ENCODE measurements around the gene EXOC7.
"Not testable (repeated sequence)": the region's sequence is repeated elsewhere in the genome, so short reads cannot be mapped to it uniquely, and the experiment has no call there.

EXOC7 gene

DNA sequence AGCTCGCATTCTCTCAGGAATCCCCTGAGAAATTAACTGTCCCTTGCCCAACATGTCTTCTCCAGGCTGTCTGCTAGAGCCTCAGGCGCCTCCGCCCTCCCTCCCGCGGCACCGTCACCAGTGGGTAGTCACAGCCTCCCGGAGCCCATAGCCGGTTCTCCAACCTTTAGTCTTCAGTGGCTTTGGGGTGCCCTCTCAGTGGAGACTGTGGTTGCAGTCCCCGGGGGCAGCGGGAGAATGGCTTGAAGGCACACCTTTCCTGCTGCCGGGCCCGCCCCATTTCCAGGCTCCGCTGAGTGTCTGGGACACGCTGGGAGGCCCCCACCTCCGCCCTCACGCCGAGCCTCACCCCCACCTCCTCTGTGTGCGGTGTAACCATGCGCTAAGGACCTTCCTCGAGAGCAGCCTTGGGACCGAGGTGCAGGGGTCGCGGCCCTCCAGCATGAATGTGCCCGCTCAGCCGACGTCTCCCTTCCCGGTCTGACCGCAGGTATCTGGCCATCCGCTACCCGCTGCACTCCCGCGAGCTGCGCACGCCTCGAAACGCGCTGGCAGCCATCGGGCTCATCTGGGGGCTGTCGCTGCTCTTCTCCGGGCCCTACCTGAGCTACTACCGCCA, 27.3 kb downstream of the EXOC7 start:
- no peak for DNase-seq (ENCODE audit: low read depth in 2 of 2)

DNA sequence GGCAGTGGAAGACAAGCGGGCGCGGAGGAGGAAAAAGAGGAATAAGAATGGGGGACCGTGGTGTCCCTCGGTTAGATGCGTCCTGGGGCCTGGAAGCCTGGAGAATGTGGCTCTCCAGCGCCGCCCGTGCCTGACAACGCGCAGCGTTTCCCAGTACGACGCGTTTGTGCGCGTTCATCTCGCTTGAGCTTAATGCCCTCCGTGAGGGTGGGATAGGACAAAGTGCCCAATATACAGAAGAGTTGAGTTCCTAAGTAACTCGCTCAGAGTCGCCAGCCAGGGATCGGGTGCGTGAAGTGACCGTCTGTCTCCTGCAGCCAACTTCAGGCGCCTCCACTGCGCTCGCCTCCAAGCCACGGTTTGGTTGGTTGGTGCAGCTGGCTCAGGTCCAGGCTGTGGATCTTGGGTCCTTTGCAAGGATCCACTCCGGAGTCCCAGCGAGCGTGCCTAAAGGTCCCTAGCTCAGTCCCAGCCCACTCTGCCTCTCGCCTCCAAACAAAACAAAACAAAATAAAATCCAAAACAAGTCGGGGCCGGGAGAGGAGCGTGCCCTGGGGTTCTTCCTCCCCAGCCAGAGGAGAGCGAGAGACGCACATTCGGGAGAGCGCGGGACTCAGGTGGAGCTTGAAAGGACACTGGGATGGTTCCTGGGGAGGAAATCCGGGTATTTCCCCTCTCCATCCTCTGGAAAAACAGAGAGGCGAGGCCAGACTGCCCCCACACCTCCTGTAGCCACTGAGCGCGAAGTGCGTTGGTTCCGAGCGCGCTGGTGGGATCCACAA, 28.0 kb downstream of the EXOC7 start:
- DNase-seq (ENCODE audit: low read depth in 2 of 2), result no peak

DNA sequence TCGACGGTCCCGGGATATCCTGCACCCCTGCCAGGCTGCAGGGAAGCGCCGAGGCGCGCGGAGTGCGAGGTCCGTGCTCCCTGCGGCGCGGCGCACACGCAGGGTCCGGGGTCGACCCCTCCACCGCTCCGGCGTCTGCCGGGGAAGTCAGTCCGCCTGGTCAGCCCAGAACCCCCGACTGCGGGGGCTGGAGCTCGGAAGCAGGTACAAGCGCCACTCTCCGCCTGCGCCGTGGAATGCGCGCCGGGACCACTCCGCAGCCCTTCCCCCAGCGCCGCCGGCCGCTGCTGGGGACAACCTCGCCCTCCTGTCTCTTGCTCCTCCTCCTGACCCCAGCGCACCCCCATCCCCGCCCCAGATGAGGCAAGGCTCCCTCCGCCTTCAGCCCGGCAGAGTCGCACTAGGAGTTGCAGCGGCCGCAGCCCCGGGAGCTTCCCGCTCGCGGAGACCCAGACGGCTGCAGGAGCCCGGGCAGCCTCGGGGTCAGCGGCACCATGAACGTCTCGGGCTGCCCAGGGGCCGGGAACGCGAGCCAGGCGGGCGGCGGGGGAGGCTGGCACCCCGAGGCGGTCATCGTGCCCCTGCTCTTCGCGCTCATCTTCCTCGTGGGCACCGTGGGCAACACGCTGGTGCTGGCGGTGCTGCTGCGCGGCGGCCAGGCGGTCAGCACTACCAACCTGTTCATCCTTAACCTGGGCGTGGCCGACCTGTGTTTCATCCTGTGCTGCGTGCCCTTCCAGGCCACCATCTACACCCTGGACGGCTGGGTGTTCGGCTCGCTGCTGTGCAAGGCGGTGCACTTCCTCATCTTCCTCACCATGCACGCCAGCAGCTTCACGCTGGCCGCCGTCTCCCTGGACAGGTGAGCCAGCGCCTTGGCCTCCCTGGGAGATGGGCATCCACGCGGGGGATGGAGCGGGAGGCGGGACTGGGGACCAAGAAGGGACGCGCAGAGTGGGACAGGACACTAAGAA, 28.9 kb downstream of the EXOC7 start, which contains the start of gene GALR2:
Gene GALR2, plus strand, starts transcription at position 392 of the 974 bp plus-strand sequence. Its CDS starts 103 bp downstream, at position 495.
- no peak for DNase-seq (ENCODE audit: low read depth in 2 of 2)

DNA sequence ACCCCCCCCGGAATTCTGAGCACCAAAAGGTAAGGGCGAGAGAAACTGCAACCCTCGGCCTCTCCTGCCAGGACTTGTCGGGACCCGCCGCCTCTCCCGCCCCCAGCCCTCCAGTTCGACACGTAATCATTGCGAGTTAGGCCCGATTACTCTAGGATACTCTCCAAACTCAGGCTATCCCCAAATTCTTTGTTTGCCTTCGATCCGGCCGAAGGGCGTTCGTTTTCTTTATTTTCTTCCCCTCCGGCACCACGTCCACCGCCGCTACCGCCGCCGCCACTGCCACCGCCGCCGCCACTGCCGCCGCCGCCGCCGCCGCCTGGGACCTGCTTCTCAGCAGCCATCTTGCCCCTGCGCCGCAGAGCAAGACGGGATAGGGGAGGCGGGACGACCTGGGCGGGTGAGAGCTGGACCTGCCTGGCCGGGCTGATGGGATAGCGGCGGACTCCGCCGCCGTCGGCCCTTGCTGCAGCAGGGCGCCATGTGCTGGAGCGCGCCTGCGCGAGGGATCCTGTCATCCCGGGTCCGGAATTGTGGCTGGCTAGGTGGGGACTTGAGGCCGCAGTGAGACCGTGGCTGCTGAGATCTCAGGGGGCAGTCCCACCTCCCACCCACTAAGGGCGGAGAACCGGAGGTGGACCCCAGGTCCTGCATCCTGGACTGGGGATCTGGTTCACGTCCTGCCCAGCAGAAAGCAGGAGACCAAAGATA, 31.3 kb downstream of the EXOC7 start, which contains the start of gene SRP68:
Gene SRP68, minus strand, starts transcription at position 370 of the 711 bp plus-strand sequence. Its CDS starts 26 bp downstream, at position 344.
- DNase-seq (ENCODE audit: low read depth in 2 of 2), result peak; percentile 71 to 75

DNA sequence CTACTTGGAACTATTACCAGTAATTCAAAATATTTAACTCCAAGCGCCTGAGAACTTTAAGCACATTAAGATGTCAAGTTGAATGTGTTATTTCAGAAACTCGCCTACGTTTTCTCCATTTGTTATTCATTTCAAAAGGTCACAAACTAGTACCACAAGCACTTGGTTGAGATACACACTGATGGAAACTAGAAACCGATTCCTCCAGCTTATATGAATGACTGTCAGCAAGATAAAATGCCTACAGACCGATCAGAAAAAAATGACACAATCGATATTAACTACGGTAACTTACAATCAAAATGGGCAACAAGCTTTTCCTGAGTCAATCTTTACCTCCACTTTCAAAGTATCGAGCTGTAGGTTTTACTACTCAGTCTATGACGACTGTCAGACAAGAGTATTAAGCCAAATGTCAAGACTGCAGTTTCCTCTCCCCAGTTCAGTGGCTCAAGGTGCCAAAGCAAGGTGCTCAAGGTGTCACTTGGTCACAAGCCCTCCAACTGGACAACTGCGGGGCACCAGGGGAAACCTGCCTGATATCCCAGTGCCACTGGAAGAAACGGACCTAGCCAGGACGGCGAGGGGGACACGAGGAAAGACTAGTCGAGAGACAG, 31.9 kb downstream of the EXOC7 start:
- no peak for DNase-seq (ENCODE audit: low read depth in 2 of 2)

DNA sequence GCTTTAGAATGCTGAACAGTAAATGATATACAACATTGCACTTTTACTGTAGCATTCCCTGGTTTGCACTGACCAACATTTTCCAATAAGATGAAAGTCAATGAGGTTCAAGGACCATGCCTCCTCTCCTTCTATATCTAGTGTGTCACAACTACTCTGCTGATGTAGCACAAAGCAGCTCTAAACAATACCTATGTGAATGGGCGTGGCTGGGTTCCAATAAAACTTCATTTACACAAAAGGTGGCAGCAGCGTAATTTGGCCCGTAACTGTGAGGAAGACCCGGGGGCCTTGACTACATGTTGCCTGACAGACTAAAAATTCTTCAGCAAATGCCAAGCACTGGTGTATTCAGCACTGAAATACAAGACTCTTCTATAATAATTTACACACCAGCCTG, 37.8 kb downstream of the EXOC7 start:
- DNase-seq (ENCODE audit: low read depth in 2 of 2), result no peak

DNA sequence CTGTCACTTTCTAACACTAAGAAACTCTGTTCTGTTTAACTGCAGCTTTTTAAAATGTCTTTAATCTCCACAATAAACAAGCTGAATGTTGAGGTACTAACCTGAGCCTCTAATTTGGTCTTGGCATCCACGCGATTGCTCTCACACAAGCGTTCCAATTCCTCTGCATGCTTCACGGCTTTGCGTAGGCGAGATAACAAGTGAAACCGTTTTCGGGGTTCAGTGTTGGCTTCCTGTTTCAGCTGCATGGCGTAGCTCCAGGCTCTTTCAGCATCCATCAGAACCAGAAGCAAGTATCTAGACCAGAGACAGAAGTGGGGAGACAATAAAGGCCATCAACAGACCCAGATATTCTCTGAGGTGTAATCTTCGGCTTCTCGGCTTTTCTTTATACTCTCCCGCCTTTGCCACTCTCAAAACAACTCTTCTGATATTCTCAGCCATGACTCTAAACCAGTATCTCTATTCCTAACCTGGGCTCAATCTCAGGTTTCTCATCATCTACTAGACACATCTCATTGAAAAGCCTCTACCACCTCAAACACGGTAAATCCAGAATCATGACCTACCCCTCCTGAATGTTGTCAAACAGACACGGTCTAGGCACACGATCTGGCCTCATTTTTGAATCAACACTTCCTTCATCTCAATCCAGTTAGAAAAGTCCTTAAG, 39.6 kb downstream of the EXOC7 start:
- DNase-seq (ENCODE audit: low read depth in 2 of 2), result no peak

DNA sequence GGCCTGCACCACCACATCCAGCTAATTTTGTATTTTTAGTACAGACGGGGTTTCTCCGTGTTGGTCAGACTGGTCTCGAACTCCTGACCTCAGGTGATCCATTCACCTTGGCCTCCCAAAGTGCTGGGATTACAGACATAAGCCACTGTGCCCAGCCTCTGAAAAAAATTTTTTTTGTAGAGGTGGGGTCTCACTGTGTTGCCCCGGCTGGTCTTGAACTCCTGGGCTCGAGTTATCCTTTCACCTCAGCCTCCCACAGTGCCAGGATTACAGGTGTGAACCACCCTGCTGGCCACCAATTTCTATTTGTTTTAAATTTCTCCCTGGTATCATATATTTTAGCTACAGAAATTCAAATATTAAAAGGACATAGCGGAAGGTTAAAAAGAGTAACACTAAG, 45.3 kb downstream of the EXOC7 start:
- DNase-seq (ENCODE audit: low read depth in 2 of 2), result not testable (repeated sequence)

DNA sequence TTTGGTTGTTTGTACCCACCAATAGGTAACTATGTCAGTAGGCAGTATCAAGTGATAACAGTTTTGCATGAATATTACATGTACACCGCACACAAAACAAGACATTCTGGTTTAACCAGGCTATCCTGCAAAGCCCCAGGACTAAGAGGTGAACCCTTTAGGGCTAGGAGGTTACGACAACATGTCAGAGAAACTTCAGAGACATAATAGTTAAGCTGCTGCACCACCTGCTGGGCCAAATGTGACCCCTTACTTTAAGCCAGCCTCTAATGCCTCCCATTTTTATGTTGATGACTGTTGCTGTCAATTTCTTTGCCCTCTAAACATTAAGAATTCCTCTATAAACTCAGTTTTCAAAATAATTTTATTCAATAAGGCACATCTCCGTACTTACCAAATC, 46.7 kb downstream of the EXOC7 start:
- DNase-seq (ENCODE audit: low read depth in 2 of 2), result no peak

DNA sequence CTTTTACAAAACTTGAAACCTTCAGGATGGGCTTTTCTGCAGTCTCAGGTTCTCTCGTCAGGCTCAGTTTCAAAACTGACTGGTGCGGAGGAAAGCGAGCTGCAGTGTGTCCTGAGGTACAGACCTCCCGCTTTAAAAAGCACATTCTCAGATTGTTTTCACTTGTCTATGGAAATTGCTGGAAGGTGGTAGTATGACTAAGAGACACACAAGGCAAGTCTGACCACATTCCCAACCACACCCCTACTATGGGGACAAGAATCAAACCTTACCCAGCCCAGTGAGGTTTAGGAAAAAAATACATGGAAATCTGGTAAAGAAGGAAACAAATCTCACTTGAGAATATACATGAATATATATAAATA, 49.5 kb downstream of the EXOC7 start:
- DNase-seq (ENCODE audit: low read depth in 2 of 2), result no peak

DNA sequence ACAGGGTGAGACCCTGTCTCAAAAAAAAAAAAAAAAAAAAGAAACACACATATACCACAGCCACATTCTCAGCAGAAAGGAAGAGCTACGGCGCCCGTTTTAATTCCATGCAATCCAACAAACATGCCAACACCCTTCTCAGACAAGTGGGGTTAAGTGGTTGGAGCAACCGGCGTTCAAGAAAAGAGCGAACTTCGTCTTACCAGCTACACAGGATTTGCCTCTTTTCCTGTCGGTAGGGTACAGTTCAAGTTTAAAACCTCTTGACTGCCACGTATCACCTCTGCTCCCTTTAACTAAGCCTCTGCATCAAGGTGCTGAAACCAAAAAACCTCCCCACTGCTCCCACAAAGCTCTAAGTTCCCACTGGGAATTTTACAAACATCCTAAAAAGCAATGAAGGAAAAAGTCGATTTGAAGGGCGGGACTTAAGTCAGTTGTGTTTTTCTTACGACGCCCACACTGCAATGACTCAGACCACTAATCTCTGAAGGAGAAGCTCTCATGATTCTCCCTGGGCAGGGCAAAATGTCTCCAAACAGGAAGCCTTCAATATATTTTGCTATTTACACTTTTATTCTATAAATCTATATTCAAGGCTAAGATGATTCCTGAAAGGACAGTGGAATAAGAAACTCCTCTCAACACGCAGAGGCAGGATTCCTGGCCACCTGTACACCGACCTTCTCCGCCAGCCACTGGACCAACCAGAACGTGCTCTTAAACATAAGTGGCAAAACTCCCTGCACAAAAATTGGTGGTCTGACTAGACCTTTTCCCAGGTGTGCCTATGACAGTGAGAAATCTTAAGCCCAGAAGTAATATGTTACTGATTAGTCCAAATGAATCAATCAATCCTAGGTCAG, 50.1 kb downstream of the EXOC7 start:
- DNase-seq (ENCODE audit: low read depth in 2 of 2), result no peak

DNA sequence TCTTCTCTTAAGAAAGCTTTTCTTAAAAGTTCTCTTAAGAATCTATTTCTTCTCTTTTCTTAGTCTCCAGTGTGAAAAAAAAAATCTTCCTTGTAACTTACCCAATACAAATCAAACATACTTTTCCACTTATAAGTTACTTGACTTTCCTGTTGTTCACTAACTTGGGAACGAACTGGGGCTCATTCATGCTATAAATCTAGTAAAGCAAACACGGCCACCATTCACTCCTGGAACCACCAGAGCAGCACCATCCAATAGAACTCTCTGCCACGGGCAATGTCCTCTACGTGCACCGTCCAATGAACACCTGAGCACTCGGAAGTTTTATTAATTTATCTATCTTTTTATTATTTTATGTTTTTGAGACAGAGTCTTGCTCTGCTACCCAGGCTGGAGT, 52.0 kb downstream of the EXOC7 start:
- no peak for DNase-seq (ENCODE audit: low read depth in 2 of 2)

DNA sequence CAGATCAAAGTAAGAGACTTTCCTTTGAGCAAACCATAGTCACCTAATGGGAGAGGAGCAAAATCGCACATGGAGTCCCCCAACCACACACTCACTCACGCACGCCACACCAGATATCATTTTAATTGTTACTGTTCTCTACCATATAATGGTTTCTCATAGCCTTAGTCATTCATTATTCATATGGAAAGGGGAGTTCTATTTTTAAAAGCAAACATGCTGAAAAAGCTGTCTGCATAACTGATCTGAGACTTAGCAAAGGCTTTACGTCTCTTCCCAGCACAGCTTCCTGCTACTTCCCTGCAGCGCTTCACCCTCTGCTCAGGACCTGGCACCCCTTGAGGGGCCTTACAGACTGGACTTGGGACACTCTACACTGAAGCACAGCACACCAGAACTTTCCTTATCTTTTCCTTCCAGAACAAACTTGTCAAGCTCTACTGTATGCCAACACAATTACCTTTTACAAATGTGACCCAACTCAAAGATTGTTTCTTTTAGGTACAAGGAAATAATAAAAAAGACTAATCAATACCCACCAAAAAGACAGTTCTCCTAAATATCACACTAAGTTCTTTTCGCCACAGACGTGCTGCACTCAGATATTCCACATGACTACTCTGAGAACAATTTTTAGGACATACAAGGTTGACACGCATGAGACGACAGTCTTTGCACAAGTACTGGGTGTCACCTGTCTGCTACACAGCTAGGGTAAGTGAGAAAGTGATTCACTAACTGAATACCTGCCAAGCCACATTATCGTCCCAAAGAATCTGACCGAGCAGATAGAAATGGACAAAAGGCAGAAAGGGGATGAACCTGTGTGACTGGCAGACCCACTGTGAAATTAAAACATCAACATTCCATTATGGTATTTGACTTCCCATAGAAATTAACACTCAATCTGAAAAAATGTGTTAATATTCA, 52.8 kb downstream of the EXOC7 start:
- no peak for DNase-seq (ENCODE audit: low read depth in 2 of 2)

DNA sequence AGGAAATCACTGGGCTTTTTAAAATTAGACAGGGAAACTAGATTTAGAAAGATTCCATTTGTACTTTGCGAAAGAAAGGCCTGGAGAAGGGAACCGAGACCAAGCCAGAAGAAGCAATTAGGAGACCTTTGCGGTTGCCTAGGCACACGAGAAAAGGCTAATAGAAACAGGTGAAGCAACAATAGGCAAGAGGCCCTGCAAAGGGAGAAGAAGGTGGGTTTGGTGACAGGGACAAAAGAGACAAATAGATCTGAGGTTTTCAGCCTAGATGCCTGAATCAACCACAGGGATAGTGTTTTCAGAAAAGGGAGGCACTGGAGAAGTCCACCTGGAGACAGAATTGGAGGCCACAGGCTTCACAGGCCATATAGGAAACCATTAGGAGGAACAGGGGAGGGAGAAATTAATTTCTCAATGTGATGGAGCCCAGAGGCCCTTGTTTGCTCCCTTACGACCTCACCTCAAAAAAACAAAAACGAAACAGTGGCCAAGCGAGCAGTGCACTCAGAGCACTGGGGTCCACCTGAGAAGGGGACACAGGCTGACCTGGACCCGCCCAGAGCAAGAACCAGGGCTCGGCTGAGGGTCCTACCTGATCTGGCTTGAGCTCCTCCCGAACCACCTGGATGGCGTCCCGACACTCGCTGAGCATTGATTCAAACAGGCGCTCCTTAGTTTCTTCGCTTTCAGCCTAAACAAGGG, 53.6 kb downstream of the EXOC7 start:
- DNase-seq (ENCODE audit: low read depth in 2 of 2), result no peak

DNA sequence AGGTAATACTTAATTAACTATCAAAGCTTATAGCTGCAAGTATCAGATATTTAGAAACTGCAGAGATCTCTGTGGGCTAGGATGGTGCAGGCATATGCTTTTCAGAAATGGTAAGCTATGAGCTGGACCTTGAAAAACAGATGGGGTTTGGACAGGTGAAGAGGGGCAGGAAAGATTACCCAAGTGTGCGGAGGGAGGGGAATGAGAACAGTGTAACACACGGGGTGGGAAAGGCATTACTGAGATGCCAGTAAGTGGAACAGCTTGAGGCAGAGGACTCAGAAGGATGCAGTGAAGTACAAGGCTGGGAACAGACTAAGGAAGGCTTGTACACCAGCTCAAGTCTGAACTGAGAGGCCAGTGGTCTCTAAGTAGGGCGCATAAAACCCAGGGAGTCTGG, 54.3 kb downstream of the EXOC7 start:
- DNase-seq (ENCODE audit: low read depth in 2 of 2), result no peak

DNA sequence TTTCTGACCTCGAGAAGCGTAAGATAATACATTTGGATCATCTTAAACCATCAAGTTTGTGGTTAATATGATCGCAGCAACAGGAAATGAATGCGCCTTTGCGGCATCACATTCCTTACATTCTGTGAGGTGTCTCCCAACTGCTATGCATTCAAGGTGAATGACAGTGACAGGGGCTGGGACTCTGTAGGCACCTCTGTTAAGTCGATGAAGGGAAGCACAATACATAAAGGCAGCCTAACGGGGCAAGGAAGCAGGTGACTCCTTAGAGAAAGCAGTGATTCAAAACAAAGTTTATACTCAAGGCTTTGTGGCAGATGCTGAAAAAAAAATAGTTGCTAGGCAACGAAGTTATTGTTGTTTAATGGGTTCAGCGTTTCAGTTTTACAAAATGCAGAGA, 54.9 kb downstream of the EXOC7 start:
- no peak for DNase-seq (ENCODE audit: low read depth in 2 of 2)

DNA sequence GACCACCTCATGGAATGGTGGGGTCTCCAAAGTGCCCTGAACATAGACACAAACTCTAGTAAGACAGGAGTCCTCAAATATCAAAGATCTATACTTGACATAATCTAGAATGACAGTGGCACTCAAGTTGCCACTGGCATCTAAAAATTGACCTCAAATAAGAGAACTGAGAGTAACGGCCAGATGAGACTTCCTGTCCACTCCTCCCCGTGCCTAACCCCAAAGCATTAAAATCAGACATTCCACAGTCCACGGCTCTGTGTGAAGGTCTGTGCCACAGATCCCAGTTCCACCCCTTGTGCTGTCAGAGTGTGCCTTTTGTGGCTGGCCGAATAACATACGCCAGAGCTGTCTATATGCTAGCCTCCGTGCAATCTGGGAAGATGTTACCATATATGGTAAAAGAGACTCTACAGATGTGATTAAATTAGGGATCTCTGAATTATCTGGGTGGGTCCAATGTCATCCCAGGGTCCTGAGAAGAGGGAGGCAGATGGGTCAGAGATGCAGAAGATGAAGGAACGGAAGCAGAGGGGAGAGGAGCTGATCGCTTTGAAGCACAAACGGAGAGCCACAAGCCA, 55.5 kb downstream of the EXOC7 start:
- DNase-seq (ENCODE audit: low read depth in 2 of 2), result no peak

All from activated CD8-positive, alpha-beta memory T cell treated with anti-CD3 and anti-CD28 coated beads for 4 hours (primary cell).